T-helper 9 cell (primary cell): ENCODE measurements around the gene ABCD2.
"Not testable (repeated sequence)": the region's sequence is repeated elsewhere in the genome, so short reads cannot be mapped to it uniquely, and the experiment has no call there.

Experiments
- DNase-seq: peaks from one replicate; pipeline ENCODE4 v3.0.0-alpha.2; 2020
- total RNA-seq, 2 donors: gene quantifications; one replicate each; lab custom pipeline; 2026; lab: John Stamatoyannopoulos, UW

ABCD2 gene
- total RNA-seq: 28.5 to 37.4 reads per million in 2 donors

DNA sequence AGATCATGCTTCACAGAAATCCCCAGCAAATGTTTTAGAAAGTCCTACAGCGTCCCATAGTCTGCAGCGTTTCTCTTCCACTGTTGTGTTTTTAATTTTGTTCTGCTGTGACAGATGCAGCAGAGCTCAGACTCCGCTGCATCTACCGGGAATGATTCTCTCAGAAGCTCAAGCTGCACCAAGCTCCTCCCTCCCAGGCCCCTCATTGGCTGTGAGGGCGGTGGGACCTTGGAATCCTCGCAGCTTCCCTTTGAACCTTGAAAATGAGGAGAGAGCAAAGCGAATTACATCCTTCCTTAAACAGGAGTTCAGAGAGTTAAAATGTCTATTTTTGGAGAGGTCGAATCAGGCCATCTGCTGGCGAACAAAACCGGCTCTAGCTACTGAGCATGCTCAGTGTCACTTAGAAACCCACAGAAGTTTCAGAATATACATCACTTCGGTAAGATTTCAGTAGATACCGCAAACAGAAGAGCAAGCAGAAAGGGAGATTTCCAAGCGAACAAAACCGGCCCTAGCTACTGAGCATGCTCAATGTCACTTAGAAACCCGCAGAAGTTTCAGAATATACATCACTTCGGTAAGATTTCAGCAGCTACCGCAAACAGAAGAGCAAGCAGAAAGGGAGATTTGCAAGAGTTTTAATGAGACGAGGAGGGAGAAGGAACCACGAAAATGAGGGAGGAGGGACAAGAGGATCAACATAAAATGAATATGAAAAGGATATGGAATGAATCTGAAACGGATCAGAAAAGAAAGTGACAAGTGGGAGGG lies at the start of gene ABCD2:
ABCD2 (minus strand) TSS at position 144 of the 774 bp plus-strand sequence. CDS start 188 bp downstream, outside the sequence.
- peak; percentile 48 for DNase-seq

- DNase-seq: no peak
Measured at GRCh38 chr12:39660101-39660500, 40.5 kb upstream of the ABCD2 start.

DNA sequence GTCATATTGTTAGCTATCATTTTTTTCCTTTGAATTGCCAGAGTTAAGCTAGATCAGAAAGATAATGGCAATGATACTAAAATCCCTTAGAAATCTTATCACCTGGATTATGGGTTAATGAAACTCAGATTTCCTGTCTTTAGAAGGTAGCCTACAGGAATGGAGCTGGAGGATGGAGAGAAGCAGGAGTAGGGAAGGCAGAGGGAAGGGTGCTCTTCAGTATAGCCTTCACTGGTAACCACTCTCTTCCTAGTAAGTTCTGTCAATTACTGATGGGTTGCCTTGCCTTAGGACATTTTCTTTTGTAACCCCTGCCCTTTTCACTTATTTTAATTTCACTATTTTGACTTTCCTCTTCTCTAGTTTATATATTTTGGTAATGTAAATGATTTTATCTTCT lies 27.8 kb upstream of the ABCD2 start:
- DNase-seq: no peak

DNA sequence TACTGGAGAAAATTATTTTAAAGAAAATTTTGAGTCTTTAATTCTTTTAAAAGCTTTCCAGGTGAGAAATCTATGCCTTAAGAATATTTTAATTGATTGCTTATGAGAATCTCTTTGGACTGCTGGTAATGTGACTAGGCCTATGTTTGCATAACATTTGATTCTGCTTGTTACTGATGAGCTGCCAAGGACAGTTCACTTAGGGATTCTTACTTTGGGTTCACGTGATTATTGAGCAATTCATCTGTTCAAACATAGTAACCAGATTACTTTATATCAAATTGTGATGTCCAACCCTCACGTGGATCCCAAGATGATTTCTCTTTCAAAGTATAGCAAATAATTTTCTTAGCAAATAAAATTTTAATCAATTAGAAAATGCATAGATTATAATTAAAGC lies 27.4 kb upstream of the ABCD2 start:
- no peak for DNase-seq

DNA sequence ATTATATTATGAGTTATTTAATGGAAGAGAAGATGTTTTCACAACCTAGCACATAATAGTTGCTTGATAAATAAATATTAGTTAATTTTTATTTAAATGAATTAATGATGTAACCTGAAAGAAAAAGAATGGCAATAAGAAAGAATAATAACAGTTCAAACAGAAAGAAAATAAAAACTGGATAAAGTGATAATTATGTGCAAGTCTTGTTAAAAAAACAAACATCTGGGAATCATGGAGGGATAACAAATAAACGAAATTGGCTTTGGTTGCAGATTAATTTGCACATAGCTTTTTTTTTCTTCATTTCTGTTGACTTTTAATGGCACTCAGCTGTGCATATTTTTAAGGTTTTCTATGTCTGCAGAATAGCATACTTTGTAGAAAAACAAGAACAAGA lies 23.4 kb upstream of the ABCD2 start:
- no peak for DNase-seq

DNA sequence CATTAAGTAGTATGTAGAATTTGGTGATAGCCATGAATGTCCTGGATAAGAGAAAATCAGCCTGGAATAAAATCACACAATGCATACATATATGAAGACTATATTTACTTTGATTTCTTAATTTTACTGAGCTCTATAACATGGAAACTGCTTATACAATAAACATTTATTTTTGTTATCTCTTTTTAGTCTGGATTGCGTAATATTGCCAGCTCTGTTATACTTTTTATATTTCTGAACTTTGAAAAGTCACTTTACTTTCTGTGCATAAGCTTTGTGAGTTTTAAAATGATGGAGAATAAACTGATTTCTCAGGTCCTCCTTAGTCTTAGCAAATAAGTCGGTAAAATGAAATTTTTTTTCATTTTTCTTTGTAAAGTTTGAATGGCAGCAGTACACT lies 19.2 kb upstream of the ABCD2 start:
- DNase-seq: no peak

- no peak for DNase-seq
Measured at GRCh38 chr12:39638178-39638577, 18.6 kb upstream of the ABCD2 start.

DNA sequence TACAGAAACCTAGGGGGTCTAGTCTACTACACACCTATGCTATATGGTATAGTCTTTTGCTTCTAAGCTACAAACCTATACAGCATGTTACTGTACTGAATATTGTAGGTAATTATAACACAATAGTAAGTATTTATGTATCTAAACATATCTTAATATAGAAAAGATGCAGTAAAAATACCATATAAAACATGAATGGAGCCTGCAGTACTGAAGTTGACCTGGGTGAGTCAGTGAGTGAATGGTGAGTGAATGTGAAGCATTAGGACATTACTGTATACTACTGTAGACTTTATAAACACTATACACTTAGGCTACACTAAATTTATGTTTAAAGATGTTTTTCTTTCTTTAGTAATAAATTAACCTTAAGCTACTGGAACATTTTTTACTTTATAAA lies 13.1 kb upstream of the ABCD2 start:
- no peak for DNase-seq

- DNase-seq: no peak
Measured at GRCh38 chr12:39628836-39629235, 9.2 kb upstream of the ABCD2 start.

DNA sequence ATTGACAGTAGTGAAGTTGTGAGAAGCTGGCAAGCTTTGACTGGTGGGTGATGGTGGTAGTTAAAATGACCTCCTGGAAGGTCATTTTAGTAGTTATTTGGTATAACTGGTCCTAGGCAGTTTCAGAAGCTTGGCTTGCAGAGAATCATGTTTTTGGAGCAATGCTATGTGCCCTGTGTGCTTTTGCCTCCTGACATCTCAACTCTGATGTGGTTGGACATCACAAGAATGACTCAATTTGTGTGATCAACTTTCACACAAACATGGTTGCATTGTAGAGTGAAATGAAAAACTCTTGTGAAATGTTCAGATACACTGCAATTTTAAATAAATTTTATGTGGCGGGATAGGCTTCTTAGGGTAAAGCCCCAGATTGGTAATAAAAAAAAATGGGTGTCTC lies 8.3 kb upstream of the ABCD2 start:
- no peak for DNase-seq

DNA sequence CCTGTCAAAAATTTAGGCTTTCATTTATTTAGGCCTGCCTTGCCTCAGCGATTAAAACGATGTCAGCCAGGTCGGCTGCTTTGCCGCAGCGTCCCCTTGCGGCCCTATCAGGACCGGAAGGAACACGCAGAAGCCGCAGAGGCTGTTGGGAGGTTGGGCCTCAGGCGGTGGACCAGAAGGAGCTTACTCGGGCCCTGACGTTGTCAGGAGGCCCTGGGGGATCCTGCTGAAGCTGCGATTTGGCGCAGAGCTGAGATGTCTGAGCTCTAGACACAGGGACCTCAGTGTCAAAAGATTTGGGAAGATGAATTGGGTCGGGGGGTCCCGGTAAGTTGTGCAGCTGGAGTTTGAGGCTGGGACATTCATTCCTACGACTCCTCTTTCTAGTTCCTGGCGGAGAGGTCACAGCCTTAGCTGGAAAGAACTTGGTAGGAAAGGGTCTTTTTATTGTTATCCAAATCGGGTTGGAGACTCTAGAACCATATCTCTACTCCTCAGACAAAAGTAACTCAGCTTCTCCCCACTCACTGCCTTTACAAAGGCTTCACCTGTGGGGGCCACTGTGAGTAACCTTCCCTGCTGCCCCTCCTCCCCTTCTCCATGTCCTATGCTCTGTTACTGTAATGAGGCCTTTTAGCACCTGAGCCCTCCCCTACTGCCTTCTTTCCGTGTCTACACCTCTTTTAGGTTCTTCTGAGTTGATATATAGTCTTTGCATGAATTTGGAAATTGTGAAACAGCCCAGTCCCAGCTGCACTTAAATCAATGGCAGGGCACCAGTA lies 6.6 kb upstream of the ABCD2 start:
- no peak for DNase-seq

DNA sequence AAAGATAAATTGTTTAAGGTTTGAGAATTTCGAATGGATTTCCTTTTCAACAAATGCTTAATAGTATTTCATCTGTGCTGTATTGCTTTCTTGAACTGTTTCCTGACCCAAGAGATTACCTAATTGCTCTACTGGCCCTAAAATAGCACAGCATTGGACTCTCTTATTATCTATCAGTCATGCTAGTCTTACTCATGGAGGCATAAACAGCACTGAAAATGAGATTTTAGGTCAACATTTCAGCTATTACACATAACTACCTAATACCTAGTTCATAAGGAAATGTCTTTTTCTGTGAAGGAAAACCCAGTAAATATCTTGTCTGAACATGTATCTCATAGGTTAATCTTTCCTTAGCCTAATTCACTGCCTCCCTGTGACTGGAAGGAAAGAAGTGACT lies 4.3 kb upstream of the ABCD2 start:
- DNase-seq: no peak

GRCh38 chr12:39623160-39623559 lies 3.6 kb upstream of the ABCD2 start:
- DNase-seq: not testable (repeated sequence)

GRCh38 chr12:39622306-39622705 lies 2.7 kb upstream of the ABCD2 start:
- no peak for DNase-seq

DNA sequence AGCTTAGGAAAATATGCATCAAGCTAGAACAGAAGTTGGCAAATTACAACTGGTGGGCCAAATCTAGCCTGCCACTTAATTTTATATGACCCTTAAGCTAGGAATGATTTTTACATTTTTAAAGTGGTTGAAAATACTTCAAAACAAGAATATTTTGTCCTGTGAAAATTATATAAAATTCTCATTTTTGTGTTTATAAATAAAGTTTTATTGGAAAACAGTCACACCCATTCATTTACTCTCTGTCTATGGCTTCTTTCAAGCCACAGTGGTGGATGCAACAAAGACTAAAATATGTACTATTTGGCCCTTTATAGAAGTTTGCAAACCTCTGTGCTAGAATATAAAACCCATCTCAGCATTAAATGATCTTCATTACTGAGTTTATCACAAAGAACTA lies 2.1 kb upstream of the ABCD2 start:
- DNase-seq: no peak

DNA sequence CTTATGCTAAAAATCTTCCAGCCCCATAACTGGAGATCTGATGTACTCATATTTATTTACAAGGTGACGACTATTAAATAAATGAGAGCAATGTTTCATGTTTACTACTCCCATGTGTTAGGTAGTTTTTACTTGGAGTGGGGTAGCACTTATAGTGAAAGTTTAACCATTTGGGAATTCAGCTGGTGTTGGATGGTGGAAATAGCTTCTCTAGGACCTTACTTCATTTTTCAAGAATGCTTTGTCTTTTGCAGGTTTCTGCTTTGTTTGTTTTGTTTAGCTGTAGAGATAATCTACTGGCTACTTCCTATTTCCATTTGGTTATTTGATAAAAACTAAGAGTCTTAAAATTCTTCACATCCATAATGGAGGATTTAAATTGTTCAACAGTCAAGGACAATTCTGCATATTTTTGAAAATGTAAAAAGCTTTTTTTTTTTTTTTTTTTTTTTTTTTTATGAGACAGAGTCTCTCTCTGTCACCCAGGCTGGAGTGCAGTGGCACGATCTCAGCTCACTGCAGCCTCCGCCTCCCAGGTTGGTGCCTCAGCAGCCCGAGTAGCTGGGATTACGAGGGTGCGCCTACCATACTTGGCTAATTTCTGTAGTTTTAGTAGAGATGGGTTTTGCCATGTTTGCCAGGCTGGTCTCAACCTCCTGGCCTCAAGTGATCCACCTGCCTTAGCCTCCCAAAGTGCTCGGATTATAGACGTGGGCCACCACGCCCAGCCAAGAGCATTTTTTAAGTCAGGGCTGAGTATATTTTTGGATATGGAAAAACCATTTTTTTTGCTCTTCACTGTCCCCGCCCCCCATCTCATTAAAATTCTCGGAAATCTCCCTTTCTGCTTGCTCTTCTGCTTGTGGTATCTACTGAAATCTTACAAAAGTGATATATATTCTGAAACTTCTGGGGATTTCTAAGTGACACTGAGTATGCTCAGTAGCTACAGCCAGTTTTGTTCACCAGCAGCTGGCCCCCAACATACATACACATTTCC lies 1.4 kb upstream of the ABCD2 start:
- peak; percentile 6 for DNase-seq

GRCh38 chr12:39619316-39619659 lies 315 bp downstream of the ABCD2 start:
- no peak for DNase-seq

GRCh38 chr12:39618701-39619100 lies 902 bp downstream of the ABCD2 start:
- no peak for DNase-seq

DNA sequence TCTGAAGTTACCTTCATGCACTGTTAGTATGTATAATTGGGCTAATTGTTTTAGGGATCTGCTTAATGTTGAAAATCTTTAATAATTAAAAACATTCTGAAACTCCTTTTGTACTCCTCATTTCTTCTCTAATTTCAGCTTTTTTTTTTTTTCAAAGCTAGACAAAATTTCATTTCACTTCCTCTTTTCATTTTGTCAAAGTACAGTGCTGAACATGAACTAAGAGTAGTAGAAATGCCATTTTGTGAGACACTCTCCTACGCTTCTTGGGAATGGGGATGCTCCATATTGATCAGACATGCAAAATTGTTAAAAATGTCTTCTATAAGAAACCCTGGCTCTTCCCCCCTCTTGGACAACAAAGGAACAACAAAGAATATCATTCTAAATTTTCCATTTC lies 1.7 kb downstream of the ABCD2 start:
- DNase-seq: no peak

DNA sequence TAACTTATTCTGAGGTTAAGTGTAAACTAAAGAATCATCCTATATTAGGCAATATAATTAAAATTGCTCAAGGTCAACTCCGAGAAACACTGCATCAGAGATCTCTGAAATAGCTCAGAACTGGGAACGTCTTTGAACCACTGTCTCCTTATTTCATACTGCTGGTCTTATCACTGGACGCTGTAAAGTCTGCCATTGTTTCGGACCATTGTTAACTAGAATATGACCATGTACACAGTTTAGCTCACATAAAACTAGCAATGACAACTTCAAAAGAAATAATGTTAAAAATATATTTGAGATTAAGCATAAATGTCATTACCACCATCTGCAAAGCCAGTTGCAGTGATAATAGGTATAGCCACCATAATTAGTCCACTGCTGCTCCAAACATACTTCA lies 2.9 kb downstream of the ABCD2 start:
- DNase-seq: no peak

DNA sequence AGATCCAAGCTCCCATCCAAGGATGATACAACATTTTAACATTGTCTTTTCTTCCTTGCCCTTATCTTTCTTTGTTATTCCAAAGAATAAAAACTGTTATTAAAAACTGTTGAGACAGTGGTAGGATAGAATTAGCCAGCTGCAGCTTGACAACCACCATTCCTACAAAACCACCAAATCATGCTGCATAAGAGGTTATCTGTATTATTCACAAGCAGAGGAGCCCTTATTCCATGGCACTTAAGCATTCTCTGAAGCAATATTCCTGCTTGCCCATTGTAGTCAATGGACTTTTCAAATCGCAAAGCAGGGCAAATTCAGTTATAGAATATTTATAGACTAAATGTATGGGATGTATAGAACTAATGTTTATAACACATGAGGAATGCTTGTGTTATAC lies 3.4 kb downstream of the ABCD2 start:
- DNase-seq: no peak

- no peak for DNase-seq
Measured at GRCh38 chr12:39613525-39613924, 6.1 kb downstream of the ABCD2 start.

- no peak for DNase-seq
Measured at GRCh38 chr12:39612250-39612649, 7.4 kb downstream of the ABCD2 start.
